ENCODE results near the gene WDR19.
"Not testable (repeated sequence)": the region's sequence is repeated elsewhere in the genome, so short reads cannot be mapped to it uniquely, and the experiment has no call there.

Gene WDR19

GRCh38 chr4:39233783-39234182 lies 51.5 kb downstream of the WDR19 start:
- DNase-seq, result no peak

- DNase-seq, result no peak
Measured at GRCh38 chr4:39235021-39235420, 52.7 kb downstream of the WDR19 start.

GRCh38 chr4:39235696-39236095 lies 53.4 kb downstream of the WDR19 start:
- DNase-seq, result no peak

- DNase-seq, result no peak
Measured at GRCh38 chr4:39237179-39237578, 54.9 kb downstream of the WDR19 start.

- DNase-seq, result no peak
Measured at GRCh38 chr4:39243462-39243861, 61.1 kb downstream of the WDR19 start.

GRCh38 chr4:39255266-39255665 lies 72.9 kb downstream of the WDR19 start:
- peak; percentile 7 for DNase-seq

GRCh38 chr4:39255871-39256270 lies 73.5 kb downstream of the WDR19 start:
- DNase-seq, result no peak

- no peak for DNase-seq
Measured at GRCh38 chr4:39256436-39256835, 74.1 kb downstream of the WDR19 start.

- DNase-seq, result no peak
Measured at GRCh38 chr4:39259571-39260330, 77.4 kb downstream of the WDR19 start.

GRCh38 chr4:39263895-39264294 lies 81.6 kb downstream of the WDR19 start:
- DNase-seq, result no peak

- no peak for DNase-seq
Measured at GRCh38 chr4:39274503-39274902, 92.2 kb downstream of the WDR19 start.

- not testable (repeated sequence) for DNase-seq
Measured at GRCh38 chr4:39277661-39278060, 95.3 kb downstream of the WDR19 start.

- no peak for DNase-seq
Measured at GRCh38 chr4:39278476-39278875, 96.1 kb downstream of the WDR19 start.

- no peak for DNase-seq
Measured at GRCh38 chr4:39279416-39279815, 97.1 kb downstream of the WDR19 start.

- DNase-seq, result no peak
Measured at GRCh38 chr4:39280770-39281169, 98.4 kb downstream of the WDR19 start.

- no peak for DNase-seq
Measured at GRCh38 chr4:39285111-39285795, 102.9 kb downstream of the WDR19 start.

GRCh38 chr4:39285853-39286252 lies 103.5 kb downstream of the WDR19 start:
- no peak for DNase-seq

GRCh38 chr4:39286263-39286662 lies 103.9 kb downstream of the WDR19 start:
- DNase-seq, result no peak

- no peak for DNase-seq
Measured at GRCh38 chr4:39287223-39287622, 104.9 kb downstream of the WDR19 start.

- no peak for DNase-seq
Measured at GRCh38 chr4:39291686-39292085, 109.4 kb downstream of the WDR19 start.

- DNase-seq, result not testable (repeated sequence)
Measured at GRCh38 chr4:39292433-39292832, 110.1 kb downstream of the WDR19 start.

- no peak for DNase-seq
Measured at GRCh38 chr4:39295784-39296183, 113.5 kb downstream of the WDR19 start.

GRCh38 chr4:39302901-39303300 lies 120.6 kb downstream of the WDR19 start:
- no peak for DNase-seq

GRCh38 chr4:39303871-39304270 lies 121.5 kb downstream of the WDR19 start:
- no peak for DNase-seq

- no peak for DNase-seq
Measured at GRCh38 chr4:39304651-39305050, 122.3 kb downstream of the WDR19 start.
